HepG2 (cell line): Measurements from ENCODE around the gene POLR3H. TPM values are rescaled to one million over a fixed set of nuclear protein-coding genes. Genes with fewer than 3 reads are reported as not detected.
A peak's percentile ranks its signal among the peaks of the same experiment; 100 is the strongest.

Source experiments
- FOXO1 ChIP-seq: sonication (generic); formaldehyde crosslinking; IDR thresholded peaks from 2 replicates; pipeline ENCODE4 v1.4.0; 2020; ENCODE audit warnings: missing genetic modification reagents
- GPN1 ChIP-seq: sonication (generic); formaldehyde crosslinking; IDR thresholded peaks from 2 replicates; pipeline ENCODE4 v1.5.1; 2020; ENCODE audit warnings: missing genetic modification reagents, borderline replicate concordance
- HNRNPUL1 ChIP-seq: fragments of 200-400 bp; formaldehyde crosslinking; IDR thresholded peaks from 2 replicates; pipeline ENCODE4 v1.6.1; 2017; ENCODE audit warnings: low read depth, mild to moderate bottlenecking, low read length, moderate library complexity
- NFE2 ChIP-seq: sonication (generic); formaldehyde crosslinking; IDR thresholded peaks from 2 replicates; pipeline ENCODE4 v1.4.0; 2020; ENCODE audit warnings: missing genetic modification reagents
- RFX3 ChIP-seq: IDR thresholded peaks from 2 replicates; pipeline ENCODE4 v1.6.1; 2016; ENCODE audit warnings: missing biosample characterization, missing genetic modification reagents
- RORA ChIP-seq: sonication (generic); formaldehyde crosslinking; IDR thresholded peaks from 2 replicates; pipeline ENCODE4 v1.5.0; 2020; ENCODE audit warnings: mild to moderate bottlenecking, missing genetic modification reagents, moderate library complexity
- SP4 ChIP-seq: sonication (generic); formaldehyde crosslinking; IDR thresholded peaks from 2 replicates; pipeline ENCODE4 v1.8.1; 2023; ENCODE audit warnings: mild to moderate bottlenecking, missing genetic modification reagents
- SRF ChIP-seq: IDR thresholded peaks from 2 replicates; pipeline ENCODE4 v1.6.1; 2011; ENCODE audit warnings: mild to moderate bottlenecking, low read depth, low read length, moderate library complexity
- SRSF4 ChIP-seq: fragments of 200-400 bp; formaldehyde crosslinking; IDR thresholded peaks from one replicate; pipeline ENCODE4 v1.6.1; 2018; ENCODE audit warnings: mild to moderate bottlenecking, low read depth, low read length, moderate library complexity; ENCODE audit not compliant: poor library complexity, severe bottlenecking
- TAF1 ChIP-seq: sonication (generic); formaldehyde crosslinking; IDR thresholded peaks from 2 replicates; pipeline ENCODE4 v1.4.0; 2020; ENCODE audit warnings: missing genetic modification reagents
- ZFY ChIP-seq: sonication (generic); formaldehyde crosslinking; IDR thresholded peaks from 2 replicates; pipeline ENCODE4 v1.4.0; 2020; ENCODE audit warnings: missing genetic modification reagents
- ZKSCAN5 ChIP-seq: sonication (generic); formaldehyde crosslinking; IDR thresholded peaks from 2 replicates; pipeline ENCODE4 v1.5.1; 2020; ENCODE audit warnings: mild to moderate bottlenecking, missing genetic modification reagents
- ZNF274 ChIP-seq: sonication (generic); formaldehyde crosslinking; IDR thresholded peaks from 2 replicates; pipeline ENCODE4 v1.5.1; 2020; ENCODE audit warnings: mild to moderate bottlenecking, missing genetic modification reagents
- ZNF382 ChIP-seq: sonication (generic); formaldehyde crosslinking; IDR thresholded peaks from 2 replicates; pipeline ENCODE4 v1.5.0; 2020; ENCODE audit warnings: missing genetic modification reagents, mild to moderate bottlenecking, borderline replicate concordance
- ZNF776 ChIP-seq: sonication (generic); formaldehyde crosslinking; IDR thresholded peaks from 2 replicates; pipeline ENCODE4 v1.4.0; 2020; ENCODE audit warnings: mild to moderate bottlenecking, missing genetic modification reagents
- ZNF83 ChIP-seq: sonication (generic); formaldehyde crosslinking; IDR thresholded peaks from 2 replicates; pipeline ENCODE4 v1.4.0; 2020; ENCODE audit warnings: missing genetic modification reagents, mild to moderate bottlenecking, borderline replicate concordance
- ZNF891 ChIP-seq: sonication (generic); formaldehyde crosslinking; IDR thresholded peaks from 2 replicates; pipeline ENCODE4 v1.5.0; 2020; ENCODE audit warnings: mild to moderate bottlenecking, missing genetic modification reagents
- ZSCAN9 ChIP-seq: IDR thresholded peaks from 2 replicates; pipeline ENCODE4 v1.6.1; 2016; ENCODE audit warnings: borderline replicate concordance
- polyA plus RNA-seq, 8 experiments: library from polyadenylated mRNA; depleted of rRNA in 3 of 8; stranded (reverse) in 7 of 8; unstranded in 1 of 8; fragments of >200 nt; fragmentation: Illumina TruSeq in 4 of 8; extraction: Trizol in 4 of 8; gene quantifications; 2 replicates each; pipeline versions ENCODE4 v1.2.1 to v1.2.3, GENCODE V29; 2011 to 2016; ENCODE audit warnings: low read depth in 4 of 8, missing spikeins in 1 of 8, mixed read lengths in 1 of 8; ENCODE audit not compliant: insufficient read depth in 1 of 8
- total RNA-seq, 5 experiments: library from RNA; depleted of rRNA; stranded (reverse); fragments of >200 nt; fragmentation: Illumina TruSeq; extraction: Trizol; gene quantifications; 2 replicates each; pipeline ENCODE4 v1.2.3, GENCODE V29; 2016; ENCODE audit warnings: low read depth in 1 of 5
- TF ChIP-seq, protein P1 (sequence below): sonication (generic); formaldehyde crosslinking; conservative IDR thresholded peaks from 2 replicates; pipeline ENCODE4 v1.8.0; 2022; ENCODE audit warnings: mild to moderate bottlenecking, moderate library complexity, missing genetic modification reagents
- TF ChIP-seq, protein P2 (sequence below): sonication (generic); formaldehyde crosslinking; IDR thresholded peaks from 2 replicates; pipeline ENCODE4 v1.4.0; 2020; ENCODE audit warnings: mild to moderate bottlenecking, low read depth, missing genetic modification reagents
- TF ChIP-seq, protein P3 (sequence below): sonication (generic); formaldehyde crosslinking; IDR thresholded peaks from 2 replicates; pipeline ENCODE4 v1.4.0; 2020; ENCODE audit warnings: missing genetic modification reagents, low read depth, mild to moderate bottlenecking, borderline replicate concordance

POLR3H gene
- total and polyA plus RNA-seq, 2 of the 13 experiments (the other 11 are each of a cell fraction or from before 2014, with no cell fraction given): 10.3 to 28.6 TPM

DNA sequence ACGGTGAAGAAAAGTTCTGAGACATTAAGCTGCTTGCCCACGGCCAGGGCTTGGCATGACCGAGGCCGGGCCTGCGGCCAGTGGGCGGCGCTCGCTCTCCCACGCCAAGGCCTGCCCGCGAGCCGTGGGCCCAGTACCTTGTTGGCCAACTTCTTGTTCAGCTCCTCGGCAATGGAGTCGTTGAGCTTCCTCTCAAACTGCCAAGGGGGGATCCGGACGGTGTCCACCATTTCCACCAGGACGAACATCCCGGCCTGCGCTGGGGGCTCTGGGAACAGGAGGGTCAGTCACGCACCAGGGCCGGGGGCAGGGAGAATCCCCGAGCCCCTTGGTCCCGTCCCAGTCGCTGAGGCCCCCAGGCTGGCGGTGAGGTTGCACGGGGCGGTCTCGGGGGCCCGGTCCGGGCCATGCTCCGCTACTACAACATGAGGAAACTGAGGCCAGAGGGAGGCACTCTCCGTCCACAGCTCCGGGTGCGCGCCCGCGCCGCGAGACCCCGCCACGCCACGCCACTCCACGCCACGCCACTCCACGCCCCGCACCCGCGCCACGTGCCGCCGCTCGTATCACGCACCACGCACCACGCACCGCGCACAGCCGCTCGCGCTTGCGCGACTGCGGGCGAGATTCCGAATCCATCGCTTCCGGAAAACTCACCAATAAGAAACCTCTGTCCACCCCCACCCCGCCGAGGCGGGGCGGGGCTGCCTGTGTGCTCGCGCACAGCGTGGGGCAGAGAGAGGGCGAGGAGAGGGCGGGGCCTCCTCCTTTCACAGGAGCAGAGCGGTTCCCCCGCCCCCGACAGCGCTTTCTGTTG lies at the start of gene POLR3H (continued):
- no peak for TF ChIP-seq NFE2
- TF ChIP-seq ZNF382: no peak
- TF ChIP-seq HNRNPUL1: no peak
- peak; percentile 71 for TF ChIP-seq ZFY (CRISPR knock-in tag)
- TF ChIP-seq ZNF891 (CRISPR knock-in tag): peak; percentile 84; the same call in 1 of the 2 replicates
- no peak for TF ChIP-seq RFX3
- TF ChIP-seq, protein P1, sequence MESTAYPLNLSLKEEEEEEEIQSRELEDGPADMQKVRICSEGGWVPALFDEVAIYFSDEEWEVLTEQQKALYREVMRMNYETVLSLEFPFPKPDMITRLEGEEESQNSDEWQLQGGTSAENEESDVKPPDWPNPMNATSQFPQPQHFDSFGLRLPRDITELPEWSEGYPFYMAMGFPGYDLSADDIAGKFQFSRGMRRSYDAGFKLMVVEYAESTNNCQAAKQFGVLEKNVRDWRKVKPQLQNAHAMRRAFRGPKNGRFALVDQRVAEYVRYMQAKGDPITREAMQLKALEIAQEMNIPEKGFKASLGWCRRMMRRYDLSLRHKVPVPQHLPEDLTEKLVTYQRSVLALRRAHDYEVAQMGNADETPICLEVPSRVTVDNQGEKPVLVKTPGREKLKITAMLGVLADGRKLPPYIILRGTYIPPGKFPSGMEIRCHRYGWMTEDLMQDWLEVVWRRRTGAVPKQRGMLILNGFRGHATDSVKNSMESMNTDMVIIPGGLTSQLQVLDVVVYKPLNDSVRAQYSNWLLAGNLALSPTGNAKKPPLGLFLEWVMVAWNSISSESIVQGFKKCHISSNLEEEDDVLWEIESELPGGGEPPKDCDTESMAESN (CRISPR knock-in tag): 0 out of 2 replicates have a peak, but pooled peaks have one; percentile 41
- no peak; the same call in none of the 2 replicates for TF ChIP-seq FOXO1
- no peak for TF ChIP-seq SRF
- TF ChIP-seq ZNF83: no peak
- 0 out of 2 replicates have a peak, but pooled peaks have one; percentile 17 for TF ChIP-seq ZSCAN9
- TF ChIP-seq SP4: peak; percentile 34; the same call in 1 of the 2 replicates
- no peak for TF ChIP-seq SRSF4
- no peak for TF ChIP-seq ZKSCAN5
- TF ChIP-seq, protein P2, sequence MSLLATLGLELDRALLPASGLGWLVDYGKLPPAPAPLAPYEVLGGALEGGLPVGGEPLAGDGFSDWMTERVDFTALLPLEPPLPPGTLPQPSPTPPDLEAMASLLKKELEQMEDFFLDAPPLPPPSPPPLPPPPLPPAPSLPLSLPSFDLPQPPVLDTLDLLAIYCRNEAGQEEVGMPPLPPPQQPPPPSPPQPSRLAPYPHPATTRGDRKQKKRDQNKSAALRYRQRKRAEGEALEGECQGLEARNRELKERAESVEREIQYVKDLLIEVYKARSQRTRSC: no peak
- no peak for TF ChIP-seq ZNF776
- no peak for TF ChIP-seq GPN1 (CRISPR knock-in tag)
- TF ChIP-seq RORA: no peak
- TF ChIP-seq TAF1 (CRISPR knock-in tag): peak; percentile 44; the same call in 1 of the 2 replicates
- no peak for TF ChIP-seq ZNF274 (CRISPR knock-in tag)
- TF ChIP-seq, protein P3, sequence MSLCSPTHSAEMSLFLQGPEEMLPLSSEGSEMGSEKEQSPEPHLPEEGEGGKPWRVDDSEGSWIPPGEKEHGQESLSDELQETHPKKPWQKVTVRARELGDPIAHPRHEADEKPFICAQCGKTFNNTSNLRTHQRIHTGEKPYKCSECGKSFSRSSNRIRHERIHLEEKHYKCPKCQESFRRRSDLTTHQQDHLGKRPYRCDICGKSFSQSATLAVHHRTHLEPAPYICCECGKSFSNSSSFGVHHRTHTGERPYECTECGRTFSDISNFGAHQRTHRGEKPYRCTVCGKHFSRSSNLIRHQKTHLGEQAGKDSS: no peak
